Common myeloid progenitor, CD34-positive (primary cell): ENCODE results near the gene SGSH.
A peak's percentile ranks its signal among the peaks of the same experiment; 100 is the strongest.

ENCODE experiments used
- CTCF ChIA-PET: fragments of 350-600 bp; sonication (Branson Sonifier 250); formaldehyde crosslinking; loops from one replicate; lab custom pipeline; 2021; ENCODE audit warnings: antibody characterized with exemption; lab: Charles Lee
- POLR2A ChIA-PET: fragments of 350-600 bp; sonication (Branson Sonifier 250); formaldehyde crosslinking; loops from one replicate; lab custom pipeline; 2021; ENCODE audit warnings: antibody characterized with exemption; lab: Charles Lee
- DNase-seq, 3 donors: peaks; one replicate each; pipeline versions ENCODE4 v3.0.0 to v3.0.0-alpha.2; 2013
- H3K27ac ChIP-seq, 2 experiments: 1 replicate in 1 of 2; 2 replicates in 1 of 2; pipeline ENCODE4 v1.7.0; 2013; ENCODE audit warnings: inconsistent platforms in 2 of 2, low read length in 2 of 2, mild to moderate bottlenecking in 2 of 2, low read depth in 1 of 2, moderate library complexity in 1 of 2; ENCODE audit not compliant: severe bottlenecking in 2 of 2, insufficient read depth in 1 of 2, poor library complexity in 1 of 2
- H3K27me3 ChIP-seq, 5 experiments: replicated peaks in 2 of 5; 1 replicate in 3 of 5; 2 replicates in 2 of 5; pipeline versions ENCODE4 v1.6.1 to v1.7.0; 2013; ENCODE audit warnings: low read length in 4 of 5, mild to moderate bottlenecking in 2 of 5, moderate library complexity in 2 of 5, inconsistent platforms in 1 of 5; ENCODE audit not compliant: insufficient read depth in 5 of 5, control insufficient read depth in 4 of 5
- H3K36me3 ChIP-seq, 4 experiments: 1 replicate in 2 of 4; 2 replicates in 2 of 4; pipeline versions ENCODE4 v1.6.1 to v1.7.0; 2013; ENCODE audit warnings: low read length in 3 of 4, control low read depth in 1 of 4, mild to moderate bottlenecking in 1 of 4; ENCODE audit not compliant: control insufficient read depth in 4 of 4, insufficient read depth in 4 of 4
- H3K4me1 ChIP-seq, 4 experiments: 1 replicate in 3 of 4; 2 replicates in 1 of 4; pipeline versions ENCODE4 v1.6.1 to v1.7.1; 2013; ENCODE audit warnings: low read length in 3 of 4, mild to moderate bottlenecking in 3 of 4, control low read depth in 1 of 4, inconsistent platforms in 1 of 4, moderate library complexity in 1 of 4; ENCODE audit not compliant: control insufficient read depth in 4 of 4, insufficient read depth in 4 of 4; ENCODE audit errors: control extremely low read depth in 1 of 4
- H3K4me3 ChIP-seq, 7 experiments: 1 replicate in 4 of 7; 2 replicates in 3 of 7; pipeline versions ENCODE4 v1.5.1 to v1.7.0; 2013; ENCODE audit warnings: mild to moderate bottlenecking in 7 of 7, low read length in 6 of 7, moderate library complexity in 6 of 7, inconsistent platforms in 2 of 7, low read depth in 2 of 7, control low read depth in 1 of 7; ENCODE audit not compliant: insufficient read depth in 4 of 7, control insufficient read depth in 1 of 7; ENCODE audit errors: extremely low read depth in 1 of 7
- H3K9me3 ChIP-seq, 5 experiments: 1 replicate in 4 of 5; 2 replicates in 1 of 5; pipeline versions ENCODE4 v1.6.1 to v1.7.1; 2013; ENCODE audit warnings: low read length in 4 of 5, mild to moderate bottlenecking in 2 of 5, inconsistent platforms in 1 of 5, low read depth in 1 of 5, moderate library complexity in 1 of 5; ENCODE audit not compliant: control insufficient read depth in 4 of 5, insufficient read depth in 2 of 5; ENCODE audit errors: control extremely low read depth in 1 of 5
- WGBS: methylation state at CpG from one replicate; pipeline ENCODE4 v1.1.5; 2013; ENCODE audit not compliant: insufficient coverage; 5-methylcytosine and 5-hydroxymethylcytosine counted together

Gene SGSH

DNA sequence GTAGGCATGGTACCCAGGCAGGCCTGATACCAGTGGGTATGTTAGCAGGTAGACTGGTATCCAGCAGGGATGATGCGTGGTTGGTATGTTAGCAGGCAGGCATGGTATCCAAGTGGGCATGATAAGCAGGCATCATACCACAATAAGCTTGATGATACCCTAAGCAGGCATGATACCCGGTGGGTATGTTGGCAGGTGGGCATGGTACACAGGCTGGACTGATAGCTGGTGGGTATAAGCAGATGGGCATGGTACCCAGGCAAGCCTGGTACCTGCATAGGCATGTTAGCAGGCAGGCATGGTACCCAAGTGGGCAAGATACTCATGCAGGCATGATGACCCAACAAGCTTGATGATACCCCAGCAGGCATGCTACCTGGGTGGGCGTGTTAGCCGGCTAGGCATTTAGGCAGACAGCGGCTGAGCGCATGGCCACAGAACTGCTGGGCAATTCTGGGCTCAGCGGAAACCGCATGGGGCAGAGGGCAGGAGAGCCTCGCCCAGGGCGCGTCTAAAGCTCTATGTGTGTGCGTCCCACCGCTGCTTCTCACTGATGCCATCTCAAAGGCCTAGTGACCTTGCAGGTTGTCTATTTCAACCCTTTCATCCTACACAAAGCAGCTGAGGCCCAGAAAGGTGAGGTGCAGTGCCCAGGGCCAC lies 2.3 kb downstream of the SGSH start:
- CTCF ChIA-PET: interaction anchor here (1.1 to 1.4 kb wide), 2 partner anchors 17 to 21 kb away, joined by 3 read pairs; no protein-coding TSS in a partner anchor
- POLR2A ChIA-PET: no interaction called here
- H3K4me3 ChIP-seq: no peak overlapping the region
- H3K36me3 ChIP-seq: no peaks in the 10 kb centered on the region
- 93% methylated on average over 12 of the region's 13 CpGs for WGBS
- peaks cover 0 to 35% (median 33%) of the 10 kb centered on the region in 4 experiments for H3K4me1 ChIP-seq
- peaks cover 0 to 83% (median 15%) of the 10 kb centered on the region in 5 experiments for H3K27me3 ChIP-seq
- H3K27ac ChIP-seq: no peak overlapping the region
- DNase-seq: no peak
- no peaks in the 10 kb centered on the region for H3K9me3 ChIP-seq

DNA sequence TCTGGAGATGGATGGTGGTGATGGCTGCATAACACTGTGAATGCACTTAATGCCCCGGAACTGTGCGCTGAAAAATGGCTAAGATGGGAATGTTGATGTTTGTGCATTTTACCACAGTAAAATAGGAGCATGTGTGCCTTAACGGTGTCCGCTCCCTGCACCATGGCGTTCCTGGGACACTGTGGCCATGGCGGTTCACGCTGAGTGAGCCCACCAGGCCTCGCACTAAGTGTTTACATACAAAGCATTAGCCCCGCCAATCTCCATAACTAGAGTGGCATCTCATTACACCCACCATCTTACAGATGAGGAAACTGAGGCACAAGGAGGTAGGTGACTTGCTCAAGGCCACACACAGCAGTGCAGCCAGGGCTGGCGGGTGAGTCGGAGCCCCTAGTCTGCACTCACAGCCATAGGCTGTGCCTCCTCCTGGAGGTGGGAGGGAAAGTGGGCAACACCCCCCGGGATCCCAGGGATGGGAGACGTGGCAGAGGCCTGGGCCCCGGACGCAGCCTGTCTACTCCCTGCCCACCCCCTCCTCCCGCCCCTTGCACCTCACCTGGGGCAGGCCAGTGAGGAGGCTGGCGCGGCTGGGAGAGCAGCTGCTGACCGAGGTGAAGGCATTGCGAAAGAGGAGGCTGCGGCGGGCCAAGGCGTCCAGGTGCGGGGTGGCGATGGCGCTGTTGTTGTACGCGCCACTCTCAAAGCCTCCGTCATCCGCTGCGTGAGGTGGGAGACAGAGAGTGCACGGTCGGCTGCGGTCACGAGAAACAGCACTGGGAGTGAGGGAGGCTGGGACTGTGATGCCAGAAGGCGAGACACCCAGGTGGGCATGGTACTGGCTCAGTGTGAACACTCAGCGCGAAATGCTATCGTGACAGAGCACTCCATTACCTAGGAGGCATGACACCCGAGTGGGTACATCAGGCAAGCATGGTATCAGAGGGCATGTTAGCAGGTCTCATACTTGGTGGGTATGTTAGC lies 3.4 kb downstream of the SGSH start:
- Histone ChIP-seq H3K4me1 (peaks cover 0 to 39% (median 33%) of the 10 kb centered on the region in 4 experiments), H3K27me3 (peaks cover 0 to 82% (median 15%) of the 10 kb centered on the region in 5 experiments), H3K36me3 (peaks cover 0 to 1% (median 0%) of the 10 kb centered on the region in 4 experiments), H3K9me3 (no peaks in the 10 kb centered on the region), H3K4me3 (no peak overlapping the region), H3K27ac (no peak overlapping the region)
- DNase-seq: no peak
- ChIA-PET CTCF (interaction anchor here (1.6 to 1.7 kb wide), 2 partner anchors 9 to 16 kb away, joined by 3 to 4 read pairs; no protein-coding TSS in a partner anchor), POLR2A (no interaction called here)
- 98% methylated on average over 33 of the region's 40 CpGs for WGBS

DNA sequence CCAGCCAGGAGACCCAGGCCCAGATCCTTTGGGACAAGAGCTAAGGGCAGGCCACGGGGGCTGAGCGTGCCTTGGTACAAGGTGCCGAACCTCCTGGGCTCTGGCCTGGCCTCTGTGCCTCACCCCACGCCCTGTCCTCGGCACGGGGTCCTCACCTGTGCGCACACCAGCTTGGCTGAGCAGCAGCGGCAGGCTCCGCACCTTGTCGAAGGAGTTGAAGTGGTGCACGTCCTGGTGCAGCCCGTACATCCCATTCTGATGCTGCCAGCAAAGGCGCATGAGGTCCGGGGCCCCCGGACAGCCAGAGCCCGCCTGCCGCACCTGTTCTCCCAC lies 5.3 kb downstream of the SGSH start:
- ChIA-PET CTCF (interaction anchor here (1.3 to 1.7 kb wide), 2 partner anchors 14 to 23 kb away, joined by 4 read pairs; no protein-coding TSS in a partner anchor), POLR2A (no interaction called here)
- H3K27me3 ChIP-seq: peaks cover 0 to 75% (median 13%) of the 10 kb centered on the region in 5 experiments
- DNase-seq: no peak
- no peaks in the 10 kb centered on the region for H3K9me3 ChIP-seq
- peaks cover 0 to 7% (median 0%) of the 10 kb centered on the region in 4 experiments for H3K36me3 ChIP-seq
- H3K4me3 ChIP-seq: no peak overlapping the region
- H3K4me1 ChIP-seq: peaks cover 0 to 36% (median 25%) of the 10 kb centered on the region in 4 experiments
- no peak overlapping the region for H3K27ac ChIP-seq
- WGBS: 92% methylated on average over 17 of the region's 17 CpGs

DNA sequence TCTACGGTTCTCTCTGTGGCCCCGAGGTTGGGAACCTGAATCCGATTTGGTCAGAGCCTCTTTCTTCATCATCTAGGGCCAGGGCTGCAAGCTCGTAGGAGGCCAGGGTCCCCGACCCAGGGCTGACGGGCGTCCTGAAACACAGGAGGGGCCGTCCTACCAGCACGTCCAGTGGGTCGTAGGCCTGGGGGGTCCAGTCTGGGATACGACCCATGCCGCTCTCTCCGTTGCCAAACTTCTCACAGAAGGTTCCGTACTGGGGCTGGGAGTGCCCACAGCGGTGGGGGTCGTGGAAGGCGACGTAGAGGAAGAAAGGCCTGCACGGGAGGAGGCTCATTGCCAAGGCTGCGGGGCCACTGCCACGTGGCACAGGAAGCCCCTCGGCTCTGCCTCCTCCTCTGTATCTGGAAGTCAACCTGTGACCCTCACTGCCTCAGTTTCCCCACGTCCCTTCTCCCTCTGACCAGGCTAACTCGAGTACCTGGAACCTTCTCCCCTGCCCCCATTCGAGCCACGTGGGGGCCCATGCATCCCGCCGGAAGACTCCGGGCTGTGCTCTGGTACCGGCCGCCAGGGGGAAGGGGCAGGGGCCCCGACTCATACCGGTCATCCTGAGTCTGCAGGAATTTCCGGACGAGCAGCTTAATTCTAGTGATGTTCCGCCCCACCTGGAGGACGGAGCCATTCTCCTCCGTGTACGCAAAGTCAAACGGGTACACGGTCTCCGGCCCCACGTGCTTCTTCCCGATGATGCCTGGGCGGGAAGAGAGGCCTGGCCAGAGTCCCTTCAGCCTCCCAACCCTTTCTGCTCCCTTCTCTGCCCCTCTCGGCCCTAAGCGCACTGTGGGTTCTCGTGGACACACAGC lies 5.9 kb downstream of the SGSH start:
- ChIA-PET CTCF (interaction anchor here (1.3 kb wide), 1 partner anchor 22 kb away, joined by 4 read pairs; no protein-coding TSS in a partner anchor), POLR2A (no interaction called here)
- DNase-seq: no peak
- peaks cover 0 to 7% (median 0%) of the 10 kb centered on the region in 4 experiments for H3K36me3 ChIP-seq
- peaks cover 0 to 31% (median 19%) of the 10 kb centered on the region in 4 experiments for H3K4me1 ChIP-seq
- H3K27ac ChIP-seq: no peak overlapping the region
- H3K9me3 ChIP-seq: no peaks in the 10 kb centered on the region
- 96% methylated on average over 41 of the region's 48 CpGs for WGBS
- H3K27me3 ChIP-seq: peaks cover 0 to 77% (median 13%) of the 10 kb centered on the region in 5 experiments
- H3K4me3 ChIP-seq: no peak overlapping the region

DNA sequence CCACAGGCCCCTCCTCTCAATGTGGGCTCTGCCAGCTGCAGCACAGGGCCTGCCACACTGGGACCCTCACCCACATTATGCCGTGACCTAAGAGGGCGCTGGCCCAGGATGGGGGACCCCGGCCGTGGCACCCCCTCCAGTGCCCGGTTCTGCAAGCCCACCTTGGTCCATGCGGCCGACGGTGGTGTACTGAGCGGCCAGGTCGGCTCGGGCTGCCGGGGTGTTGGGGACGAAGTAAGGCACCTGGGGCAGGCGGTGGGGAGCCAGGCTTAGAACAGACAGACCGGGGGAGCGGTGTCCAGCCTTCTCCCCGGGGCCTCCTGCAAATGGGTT lies 6.5 kb downstream of the SGSH start:
- H3K36me3 ChIP-seq: peaks cover 0 to 7% (median 0%) of the 10 kb centered on the region in 4 experiments
- no peak overlapping the region for H3K4me3 ChIP-seq
- POLR2A ChIA-PET: no interaction called here
- H3K27ac ChIP-seq: no peak overlapping the region
- CTCF ChIA-PET: interaction anchor here (1.3 kb wide), 1 partner anchor 22 kb away, joined by 4 read pairs; no protein-coding TSS in a partner anchor
- peaks cover 0 to 24% (median 13%) of the 10 kb centered on the region in 4 experiments for H3K4me1 ChIP-seq
- H3K9me3 ChIP-seq: no peaks in the 10 kb centered on the region
- peaks cover 0 to 83% (median 13%) of the 10 kb centered on the region in 5 experiments for H3K27me3 ChIP-seq
- WGBS: 93% methylated on average over 11 of the region's 17 CpGs
- no peak for DNase-seq

DNA sequence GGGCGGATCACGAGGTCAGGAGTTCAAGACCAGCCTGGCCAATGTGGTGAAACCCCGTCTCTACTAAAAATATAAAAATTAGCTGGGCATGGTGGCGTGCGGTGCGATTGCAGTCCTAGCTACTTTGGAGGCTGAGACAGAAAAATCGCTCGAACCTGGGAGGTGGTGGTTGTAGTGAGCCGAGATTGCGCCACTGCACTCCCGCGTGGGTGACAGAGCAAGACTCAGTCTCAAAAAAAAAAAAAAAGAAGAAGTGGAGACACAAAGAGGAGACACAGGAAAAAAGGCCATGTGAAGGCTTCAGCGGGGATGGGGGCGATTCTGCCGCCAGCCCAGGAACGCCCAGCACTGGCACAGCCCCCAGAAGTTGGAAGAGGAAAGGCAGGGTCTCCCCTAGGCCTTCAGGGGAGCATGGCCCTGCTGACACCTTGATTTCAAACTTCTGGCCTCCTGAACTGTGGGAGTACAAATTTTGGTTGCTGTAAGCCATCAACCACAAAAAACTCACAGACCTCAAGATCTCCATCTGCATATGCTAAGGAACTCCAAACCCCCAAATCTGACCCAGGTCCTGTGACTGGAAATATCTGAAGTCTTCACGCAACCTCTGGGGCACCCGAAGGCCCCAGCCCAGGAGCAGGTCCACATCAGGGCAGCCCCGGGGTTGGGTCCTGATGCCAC lies 7.0 kb downstream of the SGSH start:
- ChIA-PET POLR2A (no interaction called here), CTCF (no interaction called here)

More for the DNA sequence above, 7.0 kb downstream of the SGSH start:
- peak; percentile 30 to 70 (median 69) for DNase-seq
- no peaks in the 10 kb centered on the region for H3K9me3 ChIP-seq
- whole genome bisulfite sequencing: 20% methylated on average over 12 of the region's 19 CpGs
- peaks cover 0 to 78% (median 13%) of the 10 kb centered on the region in 5 experiments for H3K27me3 ChIP-seq
- no peak overlapping the region for H3K4me3 ChIP-seq
- peaks cover 0 to 7% (median 0%) of the 10 kb centered on the region in 4 experiments for H3K36me3 ChIP-seq
- no peak overlapping the region for H3K27ac ChIP-seq
- peaks cover 0 to 21% (median 9%) of the 10 kb centered on the region in 4 experiments for H3K4me1 ChIP-seq
